GF-D8 (cell line): ENCODE measurements around the gene FOXS1.

Source experiments
- DNase-seq: peaks from one replicate; lab custom pipeline; 2025; lab: John Stamatoyannopoulos, UW

Gene FOXS1

DNA sequence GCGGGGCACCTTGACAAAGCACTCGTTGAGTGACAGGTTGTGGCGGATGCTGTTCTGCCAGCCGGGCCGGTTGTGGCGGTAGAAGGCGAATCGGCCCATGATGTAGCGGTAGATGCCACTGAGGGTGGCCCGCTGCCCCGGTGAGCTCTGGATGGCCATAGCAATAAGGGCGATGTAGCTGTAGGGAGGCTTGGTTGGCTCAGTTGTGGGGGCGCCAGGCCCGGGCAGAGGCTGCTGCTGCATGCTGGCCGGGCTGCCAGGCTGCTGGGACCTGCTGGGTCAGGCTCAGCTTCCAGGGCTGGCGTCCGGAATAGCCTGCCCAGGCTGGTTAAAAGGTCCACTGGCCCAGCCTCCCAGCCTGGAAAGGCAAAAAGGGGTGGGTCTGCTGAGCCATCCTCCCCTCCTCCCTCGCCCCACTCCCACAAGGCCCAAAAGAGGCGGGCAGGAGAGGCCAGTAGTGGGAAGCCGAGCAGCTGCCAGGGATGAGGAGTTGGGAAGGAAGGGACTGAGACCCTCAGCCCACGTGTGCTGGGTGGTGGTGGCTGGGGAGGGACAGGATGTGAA is at the start of gene FOXS1:
Gene FOXS1 (minus strand): TSS at position 305 of the 564 bp plus-strand sequence. CDS start 62 bp downstream, at position 243.
- no peak for DNase-seq

DNA sequence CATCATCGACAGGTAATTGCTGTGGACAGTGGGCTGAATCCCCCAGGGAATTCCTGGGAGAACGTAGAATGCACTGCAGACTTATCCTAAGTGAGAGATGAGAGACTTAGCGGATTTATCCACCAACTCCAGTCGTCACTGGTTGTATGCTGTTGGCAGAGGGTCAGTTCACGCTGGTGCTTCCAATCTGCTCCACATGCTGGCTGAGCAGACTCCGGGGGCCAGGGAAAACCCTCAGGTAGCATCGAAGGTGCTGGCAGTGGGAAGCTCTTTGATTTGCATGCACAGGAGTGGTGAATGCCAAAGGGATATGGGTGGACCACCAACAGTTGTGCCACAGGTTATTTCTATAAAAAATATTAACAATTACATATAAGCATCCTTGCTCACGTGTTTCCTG is 45.2 kb upstream of the FOXS1 start:
- DNase-seq: no peak

- no peak for DNase-seq
Observed at GRCh38 chr20:31883829-31884228, 38.4 kb upstream of the FOXS1 start.

- no peak for DNase-seq
Observed at GRCh38 chr20:31881945-31882344, 36.5 kb upstream of the FOXS1 start.

- DNase-seq: peak; percentile 61
Observed at GRCh38 chr20:31879143-31879987, 34.0 kb upstream of the FOXS1 start.

GRCh38 chr20:31877684-31878083 is 32.3 kb upstream of the FOXS1 start:
- no peak for DNase-seq

- DNase-seq: no peak
Observed at GRCh38 chr20:31875671-31876070, 30.3 kb upstream of the FOXS1 start.

DNA sequence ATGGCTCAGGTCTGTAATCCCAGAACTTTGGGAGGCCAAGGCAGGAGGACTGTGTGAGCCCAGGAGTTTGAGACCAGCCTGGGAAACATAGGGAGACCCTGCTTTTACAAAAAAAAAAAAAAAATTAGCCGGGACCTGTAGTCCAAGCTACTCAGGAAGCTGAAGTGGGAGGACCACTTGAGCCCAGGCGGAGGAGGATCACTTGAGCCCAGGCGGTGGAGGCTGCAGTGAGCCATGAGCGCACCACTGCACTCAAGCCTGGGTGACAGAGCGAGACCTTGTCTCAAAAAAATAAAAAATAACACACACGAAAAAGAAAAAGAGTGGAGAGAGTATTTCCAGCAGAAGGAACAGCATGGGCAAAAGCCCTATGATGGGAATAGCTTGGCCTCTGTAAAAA is 27.0 kb upstream of the FOXS1 start:
- DNase-seq: no peak

- no peak for DNase-seq
Observed at GRCh38 chr20:31871618-31871954, 26.2 kb upstream of the FOXS1 start.

DNA sequence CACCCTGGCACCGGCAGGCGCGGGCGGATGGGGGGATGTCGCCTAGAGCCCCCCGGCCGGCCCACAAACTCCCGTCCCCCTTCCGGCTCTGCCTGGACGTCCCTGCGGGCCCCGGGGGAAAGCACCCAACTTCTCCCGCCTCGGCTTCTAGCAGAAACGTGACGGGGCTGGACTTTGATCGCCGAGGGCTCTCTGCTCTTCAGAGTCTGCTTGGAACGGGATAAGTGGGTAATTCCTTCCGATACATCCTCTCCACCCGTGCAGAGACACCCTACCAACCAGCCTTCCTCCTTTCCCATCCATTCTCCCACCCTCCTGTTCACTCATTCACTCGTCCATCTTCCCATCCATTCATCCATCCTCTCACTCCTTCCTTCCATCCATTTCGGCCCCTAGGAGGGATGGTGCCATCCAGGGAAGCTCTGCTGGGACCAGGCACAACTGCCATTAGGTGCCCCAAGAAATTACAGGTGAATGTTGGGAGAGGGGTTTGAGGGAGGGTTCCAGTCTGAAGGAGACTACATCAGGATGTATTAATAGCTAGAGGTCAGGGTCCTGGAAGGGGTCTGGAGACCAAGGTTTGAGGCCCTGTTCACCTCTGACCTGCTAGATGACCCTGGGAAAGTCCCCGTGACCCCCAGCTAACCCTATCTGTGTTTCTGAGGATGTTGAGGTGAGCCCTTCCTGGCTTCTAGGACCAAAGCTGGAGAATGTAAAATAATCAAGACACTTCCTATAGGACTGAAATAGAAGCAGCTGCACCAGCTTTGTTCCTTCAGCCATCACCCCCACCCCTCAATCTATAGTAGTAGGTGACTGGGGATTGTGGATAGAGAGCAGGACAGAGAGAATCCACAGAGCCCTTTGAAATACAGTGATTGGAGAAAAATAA is 25.6 kb upstream of the FOXS1 start:
- no peak for DNase-seq

DNA sequence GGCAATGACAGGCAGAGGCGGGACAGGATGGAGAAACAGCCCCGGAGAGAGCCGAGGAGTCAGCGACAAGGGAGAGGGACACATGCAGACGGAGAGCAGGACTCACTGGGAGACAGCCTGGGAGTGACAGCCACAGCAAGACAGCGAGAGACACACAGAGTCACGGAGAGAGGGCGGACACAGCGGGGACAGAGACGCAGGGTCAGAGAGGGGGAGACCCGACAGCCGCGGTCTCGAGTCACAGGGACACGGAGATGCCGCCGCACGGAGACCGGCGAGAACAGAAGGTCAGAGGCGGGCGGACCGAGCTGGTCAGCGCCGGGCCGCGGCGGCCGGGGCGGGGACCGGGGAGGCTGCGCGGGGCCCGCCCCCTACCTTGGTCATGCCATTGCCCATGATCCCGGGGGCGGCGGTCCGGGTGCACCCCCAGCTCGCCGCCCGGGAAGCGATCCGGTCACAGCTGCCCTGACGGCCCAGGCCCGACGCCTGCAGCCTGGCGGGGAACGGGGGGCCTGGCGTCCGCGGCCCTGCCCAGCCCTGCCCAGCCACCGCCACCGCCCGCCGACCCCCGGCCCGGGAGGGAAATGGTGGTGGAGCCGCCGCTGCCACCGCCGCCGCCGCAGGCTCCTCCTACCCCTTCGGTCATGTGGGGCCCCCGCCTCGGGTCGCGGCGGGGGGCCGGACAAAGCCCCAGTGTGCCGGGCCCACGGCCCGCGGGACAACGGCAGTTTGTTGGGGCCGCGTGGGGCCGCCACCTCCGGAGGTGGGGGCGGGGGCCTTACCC is 24.7 kb upstream of the FOXS1 start, which contains the start of the genes DUSP15 and TTLL9:
Gene DUSP15 (minus strand): TSS at position 586 of the 784 bp plus-strand sequence. CDS start 190 bp downstream, at position 396.
Gene TTLL9 (plus strand): TSS at position 693 of the 784 bp plus-strand sequence. CDS start 493 bp downstream, outside the sequence.
- DNase-seq: no peak

DNA sequence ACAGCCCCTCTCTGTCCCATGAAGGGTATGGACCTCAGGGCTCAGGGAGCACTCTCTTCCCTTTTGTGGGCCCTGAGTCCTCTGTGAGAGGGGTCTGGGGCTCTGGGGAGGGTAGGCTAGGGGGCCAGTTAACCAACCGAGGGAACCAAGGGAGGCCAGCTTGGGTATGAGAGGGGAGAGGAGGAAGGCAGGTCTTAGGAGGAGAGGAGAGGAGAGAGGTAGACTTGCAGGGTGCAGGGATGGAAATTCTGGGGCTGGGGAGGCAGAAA is 24.2 kb upstream of the FOXS1 start:
- no peak for DNase-seq

GRCh38 chr20:31868853-31869672 is 23.7 kb upstream of the FOXS1 start:
- no peak for DNase-seq

- no peak for DNase-seq
Observed at GRCh38 chr20:31866221-31866620, 20.8 kb upstream of the FOXS1 start.

DNA sequence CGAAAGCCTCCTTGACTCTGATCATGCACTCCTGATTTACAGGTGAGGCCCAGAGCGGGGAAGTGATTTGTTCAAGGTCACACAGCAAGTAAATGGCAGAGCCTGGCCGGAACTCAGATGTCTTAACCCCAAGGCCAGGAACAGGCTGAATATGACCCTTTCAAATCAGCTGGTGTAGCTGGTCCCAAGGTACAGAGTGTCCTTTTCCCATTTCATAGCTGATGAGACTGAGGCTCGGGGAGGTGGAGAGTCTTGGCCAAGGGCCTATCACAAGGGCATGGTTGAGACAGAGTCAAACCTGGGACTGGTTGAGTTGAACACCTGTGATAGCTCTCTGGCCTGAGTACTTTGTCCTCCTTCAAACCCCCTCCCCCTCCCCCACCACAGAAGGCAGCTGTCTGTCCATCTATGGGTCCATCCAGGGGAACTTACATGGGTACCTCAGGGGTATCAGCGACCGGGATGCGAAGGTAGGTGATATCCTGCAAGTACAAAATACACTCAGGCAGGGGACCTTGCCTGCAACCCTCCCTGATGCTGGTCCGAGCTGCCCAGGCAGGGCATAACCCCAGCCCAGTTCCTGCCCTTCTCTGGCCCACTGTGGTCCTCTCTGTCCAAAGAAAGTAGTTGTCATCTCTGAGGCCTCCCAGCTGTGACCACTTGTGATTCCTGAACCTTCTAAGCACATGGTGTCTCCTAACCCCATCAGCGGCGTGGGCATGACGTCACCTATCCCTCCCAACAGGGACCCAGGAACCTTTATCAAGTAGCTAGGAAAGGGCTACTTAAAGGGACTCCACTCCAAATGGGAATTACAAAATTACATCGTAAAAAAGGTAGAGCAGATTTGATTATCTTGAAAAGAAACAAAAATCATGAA is 19.4 kb upstream of the FOXS1 start:
- no peak for DNase-seq

- DNase-seq: no peak
Observed at GRCh38 chr20:31863296-31864085, 18.1 kb upstream of the FOXS1 start.

DNA sequence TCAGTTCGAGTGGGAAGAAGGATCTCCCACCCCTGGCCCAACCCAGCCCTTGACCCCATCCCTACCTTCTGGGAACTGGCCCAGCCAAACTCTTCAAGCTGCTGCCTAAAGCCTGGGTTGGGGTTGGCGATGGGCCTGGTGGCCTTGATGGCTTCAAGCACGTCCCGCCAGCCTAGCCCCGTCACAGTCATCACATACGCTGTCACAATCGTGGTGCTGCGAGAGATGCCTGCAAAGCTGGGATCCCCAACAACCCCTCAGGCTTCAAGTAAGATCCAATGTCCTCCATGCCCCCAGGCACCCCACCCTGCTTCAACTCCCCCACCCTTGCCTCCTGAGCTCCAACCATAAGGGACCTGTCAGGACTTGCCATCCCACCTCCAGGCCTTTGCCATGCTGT is 17.1 kb upstream of the FOXS1 start:
- no peak for DNase-seq

GRCh38 chr20:31862157-31862470 is 16.7 kb upstream of the FOXS1 start:
- DNase-seq: no peak

DNA sequence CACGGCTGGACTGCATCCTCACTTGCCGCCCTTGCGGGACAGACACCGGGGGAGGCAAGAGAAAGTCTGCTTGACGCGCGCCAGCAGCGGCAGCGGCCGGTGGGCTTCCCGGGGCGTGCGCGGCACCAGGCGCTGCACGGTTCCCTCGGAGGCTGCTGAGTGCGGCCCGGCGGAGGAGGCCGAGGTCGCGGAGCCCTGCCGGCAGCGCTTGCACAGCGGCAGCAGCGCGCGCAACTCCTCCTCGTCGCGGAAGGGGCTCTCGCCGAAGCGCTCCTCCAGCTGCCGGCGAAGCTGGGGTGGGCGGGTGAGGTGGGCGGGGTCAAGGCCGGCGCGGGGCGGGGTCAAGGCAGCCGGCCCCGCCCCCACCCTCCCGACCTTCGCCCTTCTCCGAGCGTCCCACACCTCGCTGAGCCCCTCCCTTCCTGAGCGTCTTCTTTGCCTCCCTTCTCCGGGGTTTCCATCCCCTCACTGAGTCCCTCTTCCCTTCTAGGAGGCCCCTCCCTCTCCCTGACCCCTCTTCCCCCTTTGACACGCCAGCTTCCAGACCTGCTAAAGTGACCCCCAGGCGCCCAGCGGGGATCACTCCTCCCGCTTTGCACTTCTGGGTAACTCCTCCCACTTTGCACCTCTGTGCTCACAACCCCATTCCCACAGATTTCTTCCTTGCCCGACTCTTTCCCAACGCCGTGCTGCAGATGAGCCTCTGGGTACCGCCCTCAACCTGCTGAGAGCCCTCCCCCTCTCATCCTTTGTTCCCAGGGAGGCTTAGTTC is 16.2 kb upstream of the FOXS1 start:
- DNase-seq: no peak
